HAP-1 (cell line): ENCODE measurements around the gene AMIGO1.

ENCODE experiments used
- DNase-seq, 2 experiments: peaks; one replicate each; pipeline ENCODE4 v3.0.0-alpha.2; 2016 to 2020; ENCODE audit warnings: low spot score in 2 of 2
- H3K27me3 ChIP-seq: fragments of 250-450 bp; sonication (Bioruptor Pico); 2 replicates; pipeline ENCODE4 v1.5.1; 2020; ENCODE audit warnings: low read depth, mild to moderate bottlenecking, moderate library complexity
- H3K36me3 ChIP-seq: fragments of 250-450 bp; sonication (Bioruptor Pico); replicated peaks from 2 replicates; pipeline ENCODE4 v1.5.1; 2020; ENCODE audit warnings: mild to moderate bottlenecking
- H3K4me1 ChIP-seq: fragments of 250-450 bp; sonication (Bioruptor Pico); 2 replicates; pipeline ENCODE4 v1.5.1; 2020; ENCODE audit warnings: mild to moderate bottlenecking
- H3K4me3 ChIP-seq: fragments of 250-450 bp; sonication (Bioruptor Pico); 2 replicates; pipeline ENCODE4 v1.5.1; 2020; ENCODE audit warnings: mild to moderate bottlenecking, moderate library complexity
- H3K9me3 ChIP-seq: fragments of 250-450 bp; sonication (Bioruptor Pico); 2 replicates; pipeline ENCODE4 v1.5.1; 2020; ENCODE audit warnings: mild to moderate bottlenecking, moderate library complexity
- in situ Hi-C: fragments of 300-500 bp; cut with MboI; formaldehyde crosslinking; loops from 3 replicates; pipeline ENCODE4 v1.14.3; 2020; ENCODE audit warnings: low sequenced_read_pairs, inconsistent platforms, mixed read lengths

AMIGO1 gene

GRCh38 chr1:109528712-109529111, 19.2 kb upstream of the AMIGO1 start:
- Histone ChIP-seq H3K4me3 (no peak overlapping the region), H3K4me1 (peaks cover 8% of the 10 kb centered on the region), H3K36me3 (no peaks in the 10 kb centered on the region), H3K9me3 (no peaks in the 10 kb centered on the region), H3K27me3 (0 out of 2 replicates have a peak, but pooled peaks cover 3% of the 10 kb centered on the region)
- in situ Hi-C loops = no loop called here
- no peak for DNase-seq

DNA sequence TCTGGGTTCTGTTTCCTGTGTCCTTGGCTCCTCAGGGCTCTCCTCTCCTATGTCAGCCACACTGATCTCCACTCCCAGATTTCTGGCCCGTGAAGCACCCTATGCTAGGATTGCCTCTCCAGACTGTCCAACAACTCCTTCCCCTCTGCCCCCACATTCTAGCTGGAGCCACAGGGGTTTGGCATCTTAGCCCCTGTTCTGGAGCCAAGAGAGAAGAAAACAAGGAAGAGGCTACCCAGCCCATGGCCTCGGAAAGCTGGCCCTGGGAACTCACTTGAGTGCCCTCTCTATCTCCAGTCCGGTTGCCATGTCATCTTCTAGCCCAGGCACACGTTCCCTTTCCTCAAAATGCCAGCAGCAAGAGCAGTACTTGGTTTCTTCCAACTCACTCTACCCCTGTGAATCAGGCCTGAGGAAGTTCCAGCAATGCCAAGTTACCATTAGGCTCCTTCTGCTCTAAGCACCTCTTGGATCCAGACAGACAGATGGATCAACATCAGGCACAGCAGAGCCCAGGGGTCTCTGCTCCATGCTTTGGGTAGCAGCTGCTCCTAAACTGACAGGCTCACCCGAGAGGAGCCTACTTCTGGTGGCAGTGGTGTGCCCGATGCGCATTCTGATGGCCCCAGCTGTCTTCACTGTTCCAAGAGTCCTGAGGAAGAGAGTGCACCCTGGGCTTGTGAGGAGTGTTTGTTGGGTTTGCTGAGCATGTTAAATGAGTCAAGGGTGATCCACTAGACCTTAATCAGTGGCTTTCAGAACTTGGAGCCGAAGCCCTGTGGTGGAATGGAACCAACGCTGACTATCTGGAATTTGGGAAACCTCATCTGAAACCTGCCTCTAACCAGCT, 18.5 kb upstream of the AMIGO1 start:
- no peak overlapping the region for H3K4me3 ChIP-seq
- H3K4me1 ChIP-seq = peaks cover 8% of the 10 kb centered on the region
- 0 out of 2 replicates have a peak, but pooled peaks cover 3% of the 10 kb centered on the region for H3K27me3 ChIP-seq
- in situ Hi-C loops = no loop called here
- no peaks in the 10 kb centered on the region for H3K9me3 ChIP-seq
- no peaks in the 10 kb centered on the region for H3K36me3 ChIP-seq
- no peak for DNase-seq

DNA sequence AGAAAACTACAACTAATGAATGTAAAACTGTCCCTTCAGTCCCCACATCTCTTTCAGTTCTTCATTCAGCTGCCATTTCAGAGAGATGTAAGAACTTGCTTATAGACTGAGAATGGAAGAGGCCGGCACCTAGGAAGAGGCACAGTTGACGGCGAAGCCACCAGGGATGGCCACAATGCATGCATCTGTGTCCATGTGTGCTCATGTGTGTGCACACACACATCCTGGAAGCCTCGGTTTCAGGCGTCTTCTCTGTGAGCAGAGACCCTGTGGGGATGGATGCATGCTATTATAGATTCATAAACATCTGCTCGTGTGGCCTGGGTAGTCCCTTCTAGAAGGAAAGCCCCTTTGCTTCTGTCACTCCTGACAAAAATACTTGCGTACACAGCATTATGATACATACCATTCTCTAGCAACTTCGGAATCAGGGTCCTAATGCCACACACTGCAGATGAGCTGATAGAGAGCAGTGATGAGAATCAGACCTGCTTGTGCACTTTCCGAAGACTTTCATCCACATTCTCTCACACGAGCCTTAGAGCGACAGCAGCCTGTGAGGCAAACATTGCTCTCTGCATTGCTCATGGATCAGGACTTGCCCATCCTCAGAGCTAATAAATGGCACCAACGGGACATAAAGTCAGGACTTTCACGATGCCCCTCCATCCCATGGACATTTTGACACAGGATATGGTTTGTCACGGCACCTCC, 17.7 kb upstream of the AMIGO1 start:
- Histone ChIP-seq H3K27me3 (0 out of 2 replicates have a peak, but pooled peaks cover 3% of the 10 kb centered on the region), H3K36me3 (no peaks in the 10 kb centered on the region), H3K9me3 (no peaks in the 10 kb centered on the region), H3K4me1 (peaks cover 3% of the 10 kb centered on the region; the same call in 1 of the 2 replicates), H3K4me3 (no peak overlapping the region)
- no peak for DNase-seq
- in situ Hi-C loops = no loop called here

- H3K27me3 ChIP-seq = 0 out of 2 replicates have a peak, but pooled peaks cover 3% of the 10 kb centered on the region
- H3K36me3 ChIP-seq = no peaks in the 10 kb centered on the region
- H3K4me3 ChIP-seq = no peak overlapping the region
- H3K9me3 ChIP-seq = no peaks in the 10 kb centered on the region
- in situ Hi-C loops = no loop called here
- H3K4me1 ChIP-seq = no peaks in the 10 kb centered on the region
- DNase-seq = no peak
Observed at GRCh38 chr1:109523706-109524105, 14.2 kb upstream of the AMIGO1 start.

- in situ Hi-C loops = no loop called here
- Histone ChIP-seq H3K9me3 (no peaks in the 10 kb centered on the region), H3K27me3 (0 out of 2 replicates have a peak, but pooled peaks cover 3% of the 10 kb centered on the region), H3K4me3 (no peak overlapping the region), H3K4me1 (no peaks in the 10 kb centered on the region), H3K36me3 (no peaks in the 10 kb centered on the region)
- DNase-seq = no peak
Observed at GRCh38 chr1:109522026-109522425, 12.5 kb upstream of the AMIGO1 start.

GRCh38 chr1:109521002-109521951, 11.8 kb upstream of the AMIGO1 start:
- Histone ChIP-seq H3K36me3 (no peaks in the 10 kb centered on the region), H3K27me3 (no peaks in the 10 kb centered on the region), H3K4me1 (no peaks in the 10 kb centered on the region), H3K9me3 (no peaks in the 10 kb centered on the region), H3K4me3 (no peak overlapping the region)
- in situ Hi-C loops = no loop called here
- no peak for DNase-seq

GRCh38 chr1:109517337-109517736, 7.8 kb upstream of the AMIGO1 start:
- H3K9me3 ChIP-seq = no peaks in the 10 kb centered on the region
- 0 out of 2 replicates have a peak, but pooled peaks cover 2% of the 10 kb centered on the region for H3K27me3 ChIP-seq
- in situ Hi-C loops = no loop called here
- DNase-seq = no peak
- no peak overlapping the region for H3K4me3 ChIP-seq
- H3K4me1 ChIP-seq = no peaks in the 10 kb centered on the region
- H3K36me3 ChIP-seq = no peaks in the 10 kb centered on the region

GRCh38 chr1:109516872-109517271, 7.3 kb upstream of the AMIGO1 start:
- no peaks in the 10 kb centered on the region for H3K9me3 ChIP-seq
- no peaks in the 10 kb centered on the region for H3K4me1 ChIP-seq
- H3K36me3 ChIP-seq = no peaks in the 10 kb centered on the region
- DNase-seq = no peak
- no peak overlapping the region for H3K4me3 ChIP-seq
- in situ Hi-C loops = no loop called here
- 0 out of 2 replicates have a peak, but pooled peaks cover 2% of the 10 kb centered on the region for H3K27me3 ChIP-seq

DNA sequence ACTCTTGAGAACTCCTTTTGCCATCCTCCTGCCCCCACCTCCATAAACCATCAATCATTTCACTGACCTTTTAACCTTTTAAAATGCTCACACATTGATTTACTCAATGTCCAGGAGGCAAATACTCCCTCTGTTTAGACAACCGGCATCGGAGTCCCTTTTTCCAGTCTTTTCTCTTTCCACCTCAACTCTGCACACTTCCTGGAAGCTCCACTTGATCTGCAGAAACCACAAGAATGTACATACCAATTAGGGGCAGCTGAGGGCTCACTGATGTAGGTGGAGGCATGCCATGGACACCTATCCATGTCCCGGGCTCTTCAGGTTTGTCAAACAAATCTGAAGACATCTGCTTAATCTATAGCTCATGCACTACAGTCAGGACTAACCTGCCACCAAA, 5.3 kb upstream of the AMIGO1 start:
- Histone ChIP-seq H3K9me3 (no peaks in the 10 kb centered on the region), H3K4me3 (no peak overlapping the region), H3K36me3 (no peaks in the 10 kb centered on the region), H3K4me1 (peaks cover 3% of the 10 kb centered on the region; the same call in 1 of the 2 replicates), H3K27me3 (0 out of 2 replicates have a peak, but pooled peaks cover 2% of the 10 kb centered on the region)
- no peak for DNase-seq
- in situ Hi-C loops = no loop called here

DNA sequence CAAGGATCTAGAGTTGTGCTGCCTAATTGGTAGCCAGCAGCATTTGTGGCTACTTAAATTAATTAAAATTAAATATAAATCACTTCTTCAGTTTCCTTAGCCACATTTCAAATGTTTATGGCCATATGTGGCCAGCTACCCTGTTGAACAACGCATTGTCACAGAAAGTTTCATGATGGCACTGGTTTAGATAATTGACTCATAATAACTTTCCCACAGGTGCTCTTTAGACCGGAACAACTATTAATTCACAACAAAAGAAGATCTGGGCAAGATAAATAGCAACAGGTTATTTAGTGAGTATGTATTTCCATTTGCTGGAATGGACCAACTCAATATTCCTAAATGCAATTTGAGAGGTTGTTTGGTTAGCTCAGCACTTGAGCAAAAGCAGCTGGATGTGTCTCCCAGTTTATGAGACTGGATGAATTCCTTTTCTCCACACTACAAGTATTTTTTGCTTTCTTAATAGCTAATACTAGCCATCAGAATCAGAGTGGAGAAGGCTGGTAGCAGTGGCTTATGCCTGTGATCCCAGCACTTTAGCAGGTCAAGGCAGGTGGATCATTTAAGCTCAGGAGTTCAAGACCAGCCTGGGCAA, 3.7 kb upstream of the AMIGO1 start:
- DNase-seq = no peak
- no peaks in the 10 kb centered on the region for H3K36me3 ChIP-seq
- H3K4me3 ChIP-seq = no peak overlapping the region
- in situ Hi-C loops = no loop called here
- peaks cover 8% of the 10 kb centered on the region for H3K4me1 ChIP-seq
- H3K9me3 ChIP-seq = no peaks in the 10 kb centered on the region
- 0 out of 2 replicates have a peak, but pooled peaks cover 2% of the 10 kb centered on the region for H3K27me3 ChIP-seq

- Histone ChIP-seq H3K4me3 (peak overlapping the region; percentile 37), H3K36me3 (no peaks in the 10 kb centered on the region), H3K27me3 (0 out of 2 replicates have a peak, but pooled peaks cover 2% of the 10 kb centered on the region), H3K9me3 (no peaks in the 10 kb centered on the region), H3K4me1 (peaks cover 8% of the 10 kb centered on the region)
- in situ Hi-C loops = no loop called here
- no peak for DNase-seq
Observed at GRCh38 chr1:109508873-109509175, 703 bp downstream of the AMIGO1 start.

GRCh38 chr1:109508001-109508872, 1.3 kb downstream of the AMIGO1 start:
- no peak for DNase-seq
- no peaks in the 10 kb centered on the region for H3K36me3 ChIP-seq
- peaks cover 8% of the 10 kb centered on the region for H3K4me1 ChIP-seq
- H3K9me3 ChIP-seq = no peaks in the 10 kb centered on the region
- H3K27me3 ChIP-seq = 0 out of 2 replicates have a peak, but pooled peaks cover 2% of the 10 kb centered on the region
- in situ Hi-C loops = no loop called here
- no peak overlapping the region for H3K4me3 ChIP-seq
